ENCODE results near the gene CFAP20. TPM values are rescaled to one million over a fixed set of nuclear protein-coding genes. Genes with fewer than 3 reads are reported as not detected.

The CFAP20 gene
- total RNA-seq, 1 donor from 2014 or later, result 26.5 TPM

- DNase-seq (ENCODE audit: low spot score), result no peak
- H3K36me3 Mint-ChIP-seq (ENCODE audit: low read depth), result no peaks in the 10 kb centered on the region
- no peaks in the 10 kb centered on the region for H3K9me3 Mint-ChIP-seq (ENCODE audit: low read depth)
- no peak for TF ChIP-seq CTCF (IDR thresholded peaks at IDR 0.05)
- H3K4me1 Mint-ChIP-seq (ENCODE audit: low read depth), result peaks cover 5% of the 10 kb centered on the region
- no peak overlapping the region for H3K27ac Mint-ChIP-seq (ENCODE audit: unreplicated experiment)
- H3K4me3 Mint-ChIP-seq (ENCODE audit: unreplicated experiment), result no peak overlapping the region
- no peaks in the 10 kb centered on the region for H3K27me3 Mint-ChIP-seq (ENCODE audit: low read depth)
Observed at GRCh38 chr16:58152246-58152868, 23.2 kb upstream of the CFAP20 start.

GRCh38 chr16:58148526-58148925, 19.3 kb upstream of the CFAP20 start:
- H3K9me3 Mint-ChIP-seq (ENCODE audit: low read depth), result no peaks in the 10 kb centered on the region
- H3K27me3 Mint-ChIP-seq (ENCODE audit: low read depth), result peaks cover 3% of the 10 kb centered on the region
- H3K27ac Mint-ChIP-seq (ENCODE audit: unreplicated experiment), result no peak overlapping the region
- no peak for DNase-seq (ENCODE audit: low spot score)
- H3K36me3 Mint-ChIP-seq (ENCODE audit: low read depth), result peaks cover 2% of the 10 kb centered on the region
- TF ChIP-seq CTCF (IDR thresholded peaks at IDR 0.05), result no peak
- H3K4me3 Mint-ChIP-seq (ENCODE audit: unreplicated experiment), result no peak overlapping the region
- H3K4me1 Mint-ChIP-seq (ENCODE audit: low read depth), result peaks cover 5% of the 10 kb centered on the region

GRCh38 chr16:58148099-58148498, 18.9 kb upstream of the CFAP20 start:
- H3K4me3 Mint-ChIP-seq (ENCODE audit: unreplicated experiment), result no peak overlapping the region
- TF ChIP-seq CTCF (IDR thresholded peaks at IDR 0.05), result no peak
- H3K27me3 Mint-ChIP-seq (ENCODE audit: low read depth), result peaks cover 3% of the 10 kb centered on the region
- H3K36me3 Mint-ChIP-seq (ENCODE audit: low read depth), result peaks cover 2% of the 10 kb centered on the region
- peaks cover 5% of the 10 kb centered on the region for H3K4me1 Mint-ChIP-seq (ENCODE audit: low read depth)
- H3K9me3 Mint-ChIP-seq (ENCODE audit: low read depth), result no peaks in the 10 kb centered on the region
- no peak overlapping the region for H3K27ac Mint-ChIP-seq (ENCODE audit: unreplicated experiment)
- no peak for DNase-seq (ENCODE audit: low spot score)

GRCh38 chr16:58138852-58139251, 9.7 kb upstream of the CFAP20 start:
- no peaks in the 10 kb centered on the region for H3K4me1 Mint-ChIP-seq (ENCODE audit: low read depth)
- no peak for TF ChIP-seq CTCF (IDR thresholded peaks at IDR 0.05)
- no peak overlapping the region for H3K4me3 Mint-ChIP-seq (ENCODE audit: unreplicated experiment)
- DNase-seq (ENCODE audit: low spot score), result no peak
- H3K27me3 Mint-ChIP-seq (ENCODE audit: low read depth), result no peaks in the 10 kb centered on the region
- H3K27ac Mint-ChIP-seq (ENCODE audit: unreplicated experiment), result no peak overlapping the region
- H3K9me3 Mint-ChIP-seq (ENCODE audit: low read depth), result peaks cover 28% of the 10 kb centered on the region
- H3K36me3 Mint-ChIP-seq (ENCODE audit: low read depth), result peaks cover 13% of the 10 kb centered on the region

- Mint-ChIP-seq H3K9me3 (ENCODE audit: low read depth) (peaks cover 28% of the 10 kb centered on the region), H3K36me3 (ENCODE audit: low read depth) (peaks cover 13% of the 10 kb centered on the region), H3K27ac (ENCODE audit: unreplicated experiment) (no peak overlapping the region), H3K4me3 (ENCODE audit: unreplicated experiment) (no peak overlapping the region), H3K27me3 (ENCODE audit: low read depth) (no peaks in the 10 kb centered on the region), H3K4me1 (ENCODE audit: low read depth) (no peaks in the 10 kb centered on the region)
- no peak for DNase-seq (ENCODE audit: low spot score)
- no peak for TF ChIP-seq CTCF (IDR thresholded peaks at IDR 0.05)
Observed at GRCh38 chr16:58137581-58137980, 8.4 kb upstream of the CFAP20 start.

Measured in chondrocyte (in vitro differentiated cells).